GM18861 (cell line): ENCODE results near the gene ENTPD7.
A peak's percentile ranks its signal among the peaks of the same experiment; 100 is the strongest.
"Not testable (repeated sequence)": the region's sequence is repeated elsewhere in the genome, so short reads cannot be mapped to it uniquely, and the experiment has no call there.

Experiments used
- ATAC-seq: cut with Tn5 transposase; IDR thresholded peaks from one replicate; pipeline ENCODE4 v1.9.1; 2021; ENCODE audit not compliant: unreplicated experiment

Gene ENTPD7, protein sequence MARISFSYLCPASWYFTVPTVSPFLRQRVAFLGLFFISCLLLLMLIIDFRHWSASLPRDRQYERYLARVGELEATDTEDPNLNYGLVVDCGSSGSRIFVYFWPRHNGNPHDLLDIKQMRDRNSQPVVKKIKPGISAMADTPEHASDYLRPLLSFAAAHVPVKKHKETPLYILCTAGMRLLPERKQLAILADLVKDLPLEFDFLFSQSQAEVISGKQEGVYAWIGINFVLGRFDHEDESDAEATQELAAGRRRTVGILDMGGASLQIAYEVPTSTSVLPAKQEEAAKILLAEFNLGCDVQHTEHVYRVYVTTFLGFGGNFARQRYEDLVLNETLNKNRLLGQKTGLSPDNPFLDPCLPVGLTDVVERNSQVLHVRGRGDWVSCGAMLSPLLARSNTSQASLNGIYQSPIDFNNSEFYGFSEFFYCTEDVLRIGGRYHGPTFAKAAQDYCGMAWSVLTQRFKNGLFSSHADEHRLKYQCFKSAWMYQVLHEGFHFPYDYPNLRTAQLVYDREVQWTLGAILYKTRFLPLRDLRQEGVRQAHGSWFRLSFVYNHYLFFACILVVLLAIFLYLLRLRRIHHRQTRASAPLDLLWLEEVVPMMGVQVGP

DNA sequence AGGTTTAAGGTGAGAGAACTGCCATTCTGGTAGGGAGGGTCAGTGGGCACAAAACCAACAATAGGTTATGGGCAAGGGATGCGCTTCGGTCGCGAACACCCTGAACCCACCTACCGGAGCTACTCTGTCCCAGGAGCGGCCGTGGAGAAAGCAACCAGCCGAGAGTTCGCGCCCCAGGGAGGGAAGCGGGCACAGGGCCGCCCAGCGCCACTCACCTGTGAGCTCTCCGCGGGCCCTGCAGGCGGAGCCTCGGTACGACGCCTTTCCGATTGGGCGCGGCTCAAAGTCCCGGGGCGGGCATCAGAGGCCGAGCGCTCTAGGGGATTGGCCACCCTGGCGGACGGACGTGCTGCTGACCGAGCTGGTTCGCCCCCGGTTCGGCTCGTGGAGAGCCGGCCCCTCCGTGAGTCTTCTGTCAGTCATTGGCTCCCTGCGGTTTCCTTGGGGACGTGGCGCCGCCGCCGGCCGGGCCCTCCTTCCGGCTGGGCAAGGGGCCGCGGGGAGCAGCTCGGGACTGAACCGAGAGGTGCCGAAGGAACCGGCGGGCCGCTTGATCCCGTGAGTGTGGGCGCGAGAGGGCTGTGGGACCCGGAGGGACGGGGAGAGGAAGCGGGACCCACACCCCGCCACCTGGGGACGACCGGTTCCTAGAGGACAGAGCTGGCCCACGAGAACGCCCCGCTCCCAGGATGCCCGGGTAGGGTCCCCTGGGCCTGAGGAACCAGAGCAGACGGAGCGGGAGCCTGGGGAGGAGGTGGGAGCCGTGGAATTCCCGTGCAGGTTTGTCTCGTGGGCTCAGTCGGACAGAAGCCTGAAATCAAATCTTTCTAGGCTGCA is at the start of gene ENTPD7:
TSS of gene ENTPD7 (plus strand) at position 479 of the 837 bp plus-strand sequence. CDS start 448 bp downstream, outside the sequence.
- peak; percentile 98 for ATAC-seq

DNA sequence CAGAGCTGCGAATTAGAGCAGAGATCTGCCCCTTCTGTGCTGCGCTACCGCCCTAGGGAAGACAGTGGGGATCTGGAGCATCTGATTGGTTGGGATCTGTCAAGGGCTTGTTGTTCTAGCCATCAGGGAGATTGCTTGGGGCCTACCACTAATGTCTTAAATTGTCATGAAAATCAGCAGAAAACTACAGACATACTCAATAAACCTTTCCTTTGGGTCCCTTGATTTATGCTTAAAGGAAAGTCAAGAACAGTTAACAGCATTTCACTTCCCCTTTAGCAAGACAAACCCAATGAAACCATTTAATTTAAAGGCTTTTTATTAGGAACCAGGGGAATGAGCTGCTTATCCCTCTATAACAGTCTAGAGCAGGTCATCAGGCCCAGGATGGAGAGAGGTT is 49.1 kb upstream of the ENTPD7 start:
- ATAC-seq = no peak

DNA sequence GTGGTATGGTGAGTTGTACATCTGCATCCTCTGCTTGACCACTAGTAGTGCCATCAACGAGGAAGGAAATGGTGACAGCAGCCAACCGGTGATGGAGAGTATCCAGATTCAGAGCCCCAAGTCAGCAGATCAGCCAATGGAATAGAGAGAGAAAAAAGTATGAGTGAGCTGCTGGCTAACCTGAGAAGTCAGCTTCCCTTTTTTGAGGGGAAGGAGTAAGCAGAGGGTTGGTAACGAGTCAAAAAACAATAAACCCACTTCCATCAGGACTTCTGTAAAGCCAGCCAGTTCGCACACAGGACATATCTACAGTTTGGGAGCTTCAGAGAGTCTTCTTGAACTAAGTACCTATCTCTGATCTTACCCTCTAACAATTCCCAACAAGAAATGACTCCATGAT is 48.0 kb upstream of the ENTPD7 start:
- ATAC-seq = no peak

DNA sequence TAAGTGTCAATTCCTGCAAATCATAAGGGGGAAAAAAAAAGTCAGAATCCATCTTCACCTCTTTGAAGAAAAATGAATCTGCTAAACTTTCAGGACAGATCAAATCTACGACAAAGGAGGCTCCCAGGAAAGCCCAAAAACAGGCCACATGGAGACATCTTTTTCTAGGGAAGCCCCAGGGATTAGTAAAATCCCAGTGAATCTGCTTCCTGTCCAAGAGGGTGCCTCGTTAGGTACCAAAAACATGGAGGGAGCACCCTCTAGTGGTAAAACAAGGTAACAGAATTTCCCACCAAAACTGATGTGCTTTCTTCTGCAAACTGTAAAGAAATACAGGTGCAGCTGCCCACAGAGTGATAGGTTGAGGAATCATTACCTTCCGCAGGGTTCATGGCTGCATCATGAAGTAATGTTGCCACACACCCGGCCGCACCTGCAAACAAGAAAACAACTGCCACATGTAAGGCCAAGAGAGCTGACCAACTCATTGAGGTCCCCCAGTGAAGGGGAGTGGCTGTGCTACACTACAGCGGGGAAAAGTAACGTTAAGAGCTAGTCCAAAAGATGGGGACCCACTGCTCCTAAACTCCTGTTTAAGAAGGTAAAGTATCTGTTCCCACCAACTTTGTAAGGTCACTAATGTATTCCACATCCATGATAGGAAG is 47.0 kb upstream of the ENTPD7 start:
- no peak for ATAC-seq

DNA sequence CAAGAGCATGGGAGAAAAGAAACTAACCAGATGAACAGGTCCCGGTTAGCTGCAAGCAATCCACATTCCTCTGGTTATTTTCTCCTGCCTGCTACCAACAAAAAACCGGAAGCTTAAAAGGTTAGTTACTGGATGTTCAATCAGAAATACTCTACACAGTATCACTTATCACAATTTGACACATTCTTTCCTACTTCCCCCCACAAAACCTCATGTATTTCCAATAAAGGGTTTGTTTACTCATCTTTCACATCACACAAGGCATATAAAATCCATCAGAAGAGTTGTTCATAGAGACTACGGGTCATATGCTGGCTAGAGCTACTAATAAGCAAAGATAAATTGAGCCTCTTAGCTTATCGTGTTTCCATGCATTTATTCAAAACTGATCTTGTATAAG is 43.9 kb upstream of the ENTPD7 start:
- no peak for ATAC-seq

DNA sequence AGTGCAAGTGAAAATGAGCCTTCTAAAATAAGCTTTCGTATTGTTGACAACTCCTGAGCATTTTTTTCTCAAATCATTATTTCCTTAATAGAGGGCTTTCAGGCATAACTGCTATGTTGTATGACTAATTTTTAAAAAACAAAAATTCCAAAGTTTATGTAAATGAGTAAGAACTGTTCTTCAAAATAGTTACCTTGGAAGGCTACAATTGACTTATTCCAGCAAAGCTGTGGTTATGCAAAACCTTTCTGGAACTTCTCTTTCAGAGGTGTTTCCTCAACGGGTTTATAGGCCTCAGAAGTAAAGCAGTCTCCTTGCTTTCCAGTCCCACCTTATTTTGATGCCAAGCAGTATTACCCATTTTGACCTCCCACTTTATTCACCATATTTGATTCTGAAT is 41.6 kb upstream of the ENTPD7 start:
- no peak for ATAC-seq

DNA sequence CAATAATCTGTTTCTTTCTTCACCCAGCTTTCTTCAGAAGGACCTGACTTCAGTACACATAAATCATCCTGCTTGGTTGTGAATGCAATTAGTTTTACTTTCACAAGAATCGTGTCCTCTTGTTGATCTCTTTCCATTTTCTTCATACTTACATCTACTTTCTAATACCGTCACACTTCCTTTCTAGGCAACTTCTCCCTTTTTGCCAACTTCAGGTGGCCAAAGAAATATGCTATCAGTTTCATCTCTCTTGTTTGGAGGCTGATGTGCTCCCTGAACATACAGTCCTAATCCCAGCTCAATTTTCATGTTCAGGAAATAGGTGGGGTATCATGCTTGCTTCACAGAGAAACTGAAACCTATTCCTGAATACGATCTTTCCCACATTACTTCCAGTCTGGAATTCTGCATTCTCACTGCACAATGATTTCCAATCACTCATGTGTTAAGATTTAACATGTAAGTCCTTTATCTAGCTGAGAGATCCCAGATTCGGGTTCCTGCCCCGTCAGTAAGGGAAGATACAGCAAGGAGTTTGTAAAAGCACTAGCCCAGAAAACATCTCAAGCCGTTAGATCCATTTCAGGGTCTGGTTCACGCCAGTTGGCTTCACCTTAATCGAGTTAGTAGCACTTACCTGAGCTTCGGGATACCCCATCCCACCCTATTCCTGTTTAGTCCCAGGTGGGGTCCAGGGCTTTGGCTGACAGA is 40.1 kb upstream of the ENTPD7 start:
- no peak for ATAC-seq

DNA sequence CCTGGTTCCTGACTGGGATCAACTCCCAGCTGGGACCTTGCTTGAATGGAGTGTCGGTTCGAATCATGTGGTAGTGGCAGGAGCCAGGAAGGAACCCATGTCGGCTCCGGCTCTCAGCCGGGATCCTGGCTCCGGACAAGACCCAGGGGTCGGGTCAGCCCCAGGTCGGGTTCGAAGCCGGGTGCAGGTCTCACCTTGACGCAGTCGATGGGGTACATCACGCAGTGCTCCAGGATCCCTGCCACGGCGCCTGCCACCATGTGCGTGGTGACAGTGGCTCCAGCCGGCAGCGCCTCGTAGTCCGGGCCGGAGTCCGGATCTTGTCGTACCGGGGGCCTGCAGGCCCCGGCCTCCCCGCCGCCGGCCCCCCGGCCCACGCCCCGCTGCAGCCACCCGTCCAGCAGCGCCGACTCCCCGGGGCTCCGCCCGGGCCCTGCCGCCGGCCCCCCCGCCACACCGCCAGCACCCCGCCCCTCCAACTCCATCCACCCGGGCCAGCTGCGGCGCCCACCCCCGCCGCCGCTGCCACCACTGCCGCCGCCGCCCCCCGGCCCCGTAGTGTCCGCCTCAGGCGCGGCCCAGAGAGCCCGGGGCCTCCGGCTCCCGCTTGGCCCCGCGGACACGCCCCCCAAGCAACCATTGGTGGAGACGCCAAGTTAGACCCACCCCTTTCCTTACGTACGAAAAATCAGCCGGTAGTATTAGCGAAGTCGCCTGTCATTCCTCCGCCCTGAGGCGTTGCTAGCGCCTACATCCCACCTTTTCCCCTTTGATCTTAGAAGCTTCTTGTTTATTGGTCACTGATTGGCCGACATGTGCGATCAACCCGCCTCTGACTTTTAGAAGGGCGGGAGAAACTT is 39.2 kb upstream of the ENTPD7 start, which contains the start of gene SLC25A28:
TSS of gene SLC25A28 (minus strand) at position 589 of the 860 bp plus-strand sequence. CDS start at position 485, 104 bp downstream.
- ATAC-seq = no peak

DNA sequence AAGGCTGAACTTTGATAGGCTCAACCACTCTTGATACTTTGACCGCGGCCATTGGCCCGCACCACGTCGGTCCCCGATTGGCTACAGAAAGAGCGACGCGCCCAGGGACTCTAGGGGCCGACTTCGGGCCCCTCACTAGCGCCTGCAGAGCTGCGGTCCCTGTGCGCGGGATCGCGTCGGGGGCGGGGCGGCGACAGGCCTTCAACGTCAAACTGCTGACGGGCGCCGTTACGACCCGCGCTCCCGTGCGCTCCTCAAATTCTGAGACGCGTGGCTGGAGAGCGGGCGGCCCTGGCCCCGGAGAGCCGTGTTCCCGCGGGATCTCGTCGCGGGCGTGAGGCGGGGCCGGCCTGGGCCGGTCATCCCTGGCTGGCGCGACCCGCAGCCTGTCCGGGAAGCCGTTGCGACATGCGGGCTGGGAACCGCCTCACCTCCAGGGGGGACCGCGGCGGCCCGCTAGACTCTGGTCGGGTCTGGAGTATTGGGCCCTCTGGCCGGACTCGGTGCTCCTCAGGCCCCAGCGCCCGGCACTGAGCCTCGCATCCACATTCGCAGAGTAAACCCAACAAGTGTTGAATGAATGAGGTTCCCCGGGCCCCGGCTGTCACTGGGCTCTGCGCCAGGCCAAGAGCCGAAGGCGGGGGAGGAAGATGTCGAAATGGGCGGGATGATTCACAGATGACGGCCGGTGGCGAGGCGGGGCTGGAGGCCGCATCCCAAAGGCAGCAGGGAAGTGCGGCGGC is 38.4 kb upstream of the ENTPD7 start:
- peak; percentile 88 for ATAC-seq

DNA sequence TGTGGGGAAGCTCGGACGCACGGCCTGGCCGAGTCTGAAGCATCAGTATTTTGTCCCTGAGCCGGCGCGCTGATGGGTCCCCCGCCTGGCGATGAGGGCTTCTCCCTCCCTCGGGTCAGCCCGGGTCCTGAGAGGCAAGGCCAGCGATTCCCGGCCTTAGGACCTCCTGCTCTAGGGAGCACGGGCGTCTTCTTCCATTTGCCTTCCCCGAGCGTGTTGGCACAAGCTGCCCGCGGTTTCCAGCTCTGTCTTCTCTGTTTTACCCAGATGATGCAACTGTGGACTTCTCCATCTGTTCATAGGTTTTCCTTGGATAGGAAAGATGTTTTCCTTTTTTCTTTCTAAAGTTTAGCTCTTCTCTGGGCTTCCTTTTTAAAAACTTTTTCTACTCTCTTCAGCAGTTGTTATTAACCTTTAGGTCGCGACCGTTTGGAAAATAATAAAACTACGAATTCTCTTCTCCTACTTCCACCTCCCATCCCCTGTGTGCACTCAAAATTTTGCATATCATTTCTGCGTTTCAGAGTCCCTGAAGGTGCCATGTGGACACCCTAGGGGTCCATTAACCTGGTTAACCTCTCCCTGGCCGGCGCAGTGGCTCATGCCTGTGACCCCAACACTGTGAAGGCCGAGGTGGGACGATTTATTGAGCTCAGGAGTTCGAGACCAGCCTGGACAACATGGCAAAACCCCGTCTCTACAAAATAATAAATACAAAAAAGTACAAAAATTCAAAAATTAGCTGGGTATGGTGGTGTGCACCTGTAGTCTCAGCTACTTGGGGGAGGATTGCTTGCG is 37.7 kb upstream of the ENTPD7 start:
- ATAC-seq = no peak

DNA sequence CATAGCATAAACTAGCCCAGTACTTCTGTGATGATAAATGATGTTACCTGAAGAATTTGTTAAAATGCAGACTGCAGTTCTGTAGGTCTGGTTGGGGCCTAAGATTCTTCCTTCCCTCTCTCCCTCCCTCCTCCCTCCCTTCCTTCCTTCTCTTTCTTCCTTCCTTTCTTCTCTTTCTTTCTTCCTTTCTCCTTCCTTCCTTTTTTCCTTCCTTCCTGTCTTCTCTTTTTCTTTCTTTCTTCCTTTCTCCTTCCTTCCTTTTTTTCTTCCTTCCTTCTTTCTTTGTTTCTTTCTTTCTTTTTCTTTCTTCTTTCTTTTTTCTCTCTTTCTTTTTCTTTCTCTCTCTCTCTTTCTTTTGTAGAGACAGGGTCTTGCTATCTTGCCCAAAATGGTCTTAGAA is 35.4 kb upstream of the ENTPD7 start:
- no peak for ATAC-seq

DNA sequence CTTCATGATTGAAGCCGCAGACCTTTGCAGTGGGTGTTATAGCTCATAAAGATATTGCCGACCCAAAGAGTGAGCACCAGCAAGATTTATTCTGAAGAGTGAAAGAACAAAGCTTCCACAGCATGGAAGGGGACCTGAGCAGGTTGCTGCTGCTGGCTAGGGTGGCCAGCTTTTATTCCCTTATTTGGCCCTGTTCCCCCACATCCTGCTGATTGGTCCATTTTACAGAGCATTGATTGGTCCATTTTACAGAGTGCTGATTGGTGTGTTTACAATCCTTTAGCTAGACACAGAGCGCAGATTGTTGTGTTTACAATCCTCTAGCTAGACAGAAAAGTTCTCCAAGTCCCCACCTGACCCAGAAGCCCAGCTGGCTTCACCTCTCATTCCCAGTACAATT is 34.2 kb upstream of the ENTPD7 start:
- ATAC-seq = not testable (repeated sequence)

DNA sequence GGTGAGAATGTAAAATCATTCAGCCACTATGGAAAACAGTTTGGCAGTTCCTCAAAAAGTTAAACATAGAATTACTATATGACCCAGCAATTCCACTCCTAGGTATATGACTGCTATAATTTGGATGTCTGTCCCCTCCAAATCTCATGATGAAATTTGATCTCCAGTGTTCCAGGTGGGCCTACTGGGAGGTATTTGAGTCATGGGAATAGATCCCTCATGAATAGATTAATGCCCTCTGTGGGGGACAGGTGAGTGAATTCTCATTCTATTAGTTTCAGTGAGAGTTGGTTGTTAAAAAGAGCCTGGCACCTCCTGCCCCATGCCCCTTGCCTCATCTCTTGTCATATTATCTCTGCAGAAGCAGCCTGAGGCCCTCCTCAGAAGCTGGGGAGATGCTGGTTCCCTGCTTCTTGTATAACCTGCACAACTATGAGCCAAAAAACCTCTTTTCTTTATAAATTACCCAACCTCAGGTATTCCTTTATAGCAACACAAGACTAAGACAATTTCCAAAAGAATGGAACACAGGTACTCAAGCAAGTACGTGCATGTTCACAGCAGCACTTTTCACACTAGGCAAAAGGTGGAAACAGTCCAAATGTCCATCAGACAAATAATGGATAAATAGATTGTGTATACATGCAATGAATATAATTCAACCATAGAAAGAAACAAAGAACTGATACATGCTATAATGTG is 30.2 kb upstream of the ENTPD7 start:
- no peak for ATAC-seq

DNA sequence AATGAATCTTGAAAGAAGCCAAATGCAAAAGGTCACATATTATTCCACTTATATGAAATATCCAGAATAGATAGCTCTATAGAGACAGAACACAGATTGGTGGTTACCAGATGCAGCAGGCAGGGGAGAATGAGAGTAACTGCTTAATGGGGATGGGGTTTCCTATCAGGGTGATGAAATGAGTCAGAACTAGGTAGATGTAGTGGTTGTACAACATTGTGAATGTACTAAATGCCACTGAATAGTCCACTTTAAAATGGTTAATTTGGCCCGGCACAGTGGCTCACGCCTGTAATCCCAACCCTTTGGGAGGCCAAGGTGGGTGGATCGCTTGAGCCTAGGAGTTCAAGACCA is 29.7 kb upstream of the ENTPD7 start:
- ATAC-seq = no peak

DNA sequence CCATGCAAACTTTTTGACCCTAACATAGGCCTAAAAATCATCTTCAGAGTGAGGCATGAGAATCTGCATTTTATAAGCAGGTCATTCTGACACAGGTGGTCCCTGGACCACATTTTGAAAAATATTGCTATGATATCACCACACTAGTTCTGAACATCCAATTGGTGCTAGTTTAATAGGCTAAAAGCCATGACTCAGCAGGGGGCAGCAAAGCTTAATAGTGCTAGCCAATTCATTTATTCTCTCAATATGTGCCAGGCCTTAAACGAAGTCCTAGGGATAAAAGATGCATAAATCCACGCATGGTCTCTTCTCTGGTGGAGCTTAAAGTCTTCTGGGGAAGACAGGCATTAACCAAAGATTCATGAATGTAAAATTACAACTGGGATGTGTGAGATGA is 28.9 kb upstream of the ENTPD7 start:
- ATAC-seq = no peak

DNA sequence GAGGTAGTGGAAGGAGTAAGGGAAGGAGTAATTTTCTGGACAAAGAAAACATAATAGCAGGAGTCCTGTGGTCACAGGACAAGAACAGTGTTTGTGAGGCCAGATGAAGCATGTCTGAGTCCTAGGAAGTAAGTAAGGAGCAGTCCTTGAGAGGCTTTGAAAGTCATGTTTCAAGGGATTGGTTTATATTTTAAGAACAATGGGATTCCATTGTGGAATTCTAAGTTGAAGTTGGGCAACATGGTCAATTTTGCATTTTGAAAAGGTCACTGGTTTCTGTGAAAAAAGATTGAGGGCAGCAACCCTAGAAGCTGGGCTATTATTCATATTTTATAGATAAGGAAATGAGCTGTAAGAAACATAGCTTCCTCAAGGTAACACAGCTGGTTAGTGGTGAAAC is 28.3 kb upstream of the ENTPD7 start:
- ATAC-seq = no peak

DNA sequence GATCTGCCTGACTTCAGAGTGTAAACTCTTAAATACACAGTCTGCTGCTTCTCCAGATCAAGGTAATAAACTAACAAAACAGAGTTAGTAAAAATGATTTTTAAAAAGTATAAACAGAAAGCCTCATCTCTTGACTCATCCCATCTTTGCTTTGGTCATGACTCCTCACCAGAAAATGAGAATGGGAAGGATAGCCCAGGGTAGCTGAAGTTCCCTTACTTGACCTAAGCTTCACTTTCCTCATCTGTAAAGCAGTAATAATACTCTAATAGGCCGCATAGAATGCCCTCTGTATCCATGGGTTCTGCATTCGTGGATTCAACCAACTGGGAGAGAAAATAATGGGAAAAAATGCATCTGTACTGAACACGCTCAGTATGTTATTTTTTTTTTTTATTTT is 27.8 kb upstream of the ENTPD7 start:
- no peak for ATAC-seq

DNA sequence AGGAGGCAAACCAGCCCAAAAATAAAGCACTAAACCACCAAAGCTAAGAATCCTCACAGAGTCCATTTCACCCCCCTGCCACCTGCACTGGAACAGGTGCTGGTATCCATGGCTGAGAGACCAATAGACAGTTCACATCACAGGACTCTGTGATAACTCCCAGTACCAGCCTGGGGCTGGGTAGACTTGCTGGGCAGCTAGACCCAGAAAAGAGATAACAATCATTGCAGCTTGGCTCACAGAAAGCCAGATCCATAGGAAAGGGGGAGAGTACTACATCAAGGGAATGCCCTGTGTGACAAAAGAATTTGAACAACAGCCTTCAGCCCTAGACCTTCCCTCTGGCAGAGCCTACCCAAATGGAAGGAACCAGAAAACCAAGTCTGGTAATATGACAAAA is 25.5 kb upstream of the ENTPD7 start:
- ATAC-seq = no peak
